Measurements from ENCODE around the gene GMCL2. TPM values are rescaled to one million over a fixed set of nuclear protein-coding genes. Genes with fewer than 3 reads are reported as not detected.

The GMCL2 gene
- total and polyA plus RNA-seq, 12 donors, result not detected

DNA sequence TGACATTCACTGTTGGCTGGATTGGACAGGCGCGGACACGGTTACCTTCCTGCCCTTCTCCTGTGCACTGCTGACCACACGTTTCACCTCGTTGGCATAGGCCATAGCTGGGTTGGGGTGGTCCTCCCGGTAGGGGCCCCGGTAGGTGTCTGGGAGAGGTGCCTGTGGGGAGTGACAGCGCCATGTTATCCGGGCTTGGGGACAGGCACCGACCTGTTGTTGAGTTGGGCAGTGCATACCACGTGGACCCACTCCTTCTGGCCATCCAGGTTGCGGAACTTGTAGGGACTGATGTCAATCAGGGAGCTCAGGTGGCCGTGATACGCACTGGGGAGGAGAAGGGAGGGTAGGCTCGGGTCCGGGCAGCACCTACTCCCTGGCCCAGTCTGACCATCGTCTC, 37.2 kb upstream of the GMCL2 start:
- Histone ChIP-seq H3K36me3 (replicated peaks in 1 of 2) (peaks cover 0 to 18% of the 10 kb centered on the region in 2 donors), H3K27me3 (no peaks in the 10 kb centered on the region), H3K4me3 (no peak overlapping the region), H3K9me3 (replicated peaks in 1 of 3) (no peaks in the 10 kb centered on the region), H3K4me1 (replicated peaks in 1 of 2) (no peaks in the 10 kb centered on the region), H3K27ac (no peak overlapping the region)
- no peak for TF ChIP-seq POLR2A (IDR thresholded peaks at IDR 0.05)
- TF ChIP-seq, protein P1, sequence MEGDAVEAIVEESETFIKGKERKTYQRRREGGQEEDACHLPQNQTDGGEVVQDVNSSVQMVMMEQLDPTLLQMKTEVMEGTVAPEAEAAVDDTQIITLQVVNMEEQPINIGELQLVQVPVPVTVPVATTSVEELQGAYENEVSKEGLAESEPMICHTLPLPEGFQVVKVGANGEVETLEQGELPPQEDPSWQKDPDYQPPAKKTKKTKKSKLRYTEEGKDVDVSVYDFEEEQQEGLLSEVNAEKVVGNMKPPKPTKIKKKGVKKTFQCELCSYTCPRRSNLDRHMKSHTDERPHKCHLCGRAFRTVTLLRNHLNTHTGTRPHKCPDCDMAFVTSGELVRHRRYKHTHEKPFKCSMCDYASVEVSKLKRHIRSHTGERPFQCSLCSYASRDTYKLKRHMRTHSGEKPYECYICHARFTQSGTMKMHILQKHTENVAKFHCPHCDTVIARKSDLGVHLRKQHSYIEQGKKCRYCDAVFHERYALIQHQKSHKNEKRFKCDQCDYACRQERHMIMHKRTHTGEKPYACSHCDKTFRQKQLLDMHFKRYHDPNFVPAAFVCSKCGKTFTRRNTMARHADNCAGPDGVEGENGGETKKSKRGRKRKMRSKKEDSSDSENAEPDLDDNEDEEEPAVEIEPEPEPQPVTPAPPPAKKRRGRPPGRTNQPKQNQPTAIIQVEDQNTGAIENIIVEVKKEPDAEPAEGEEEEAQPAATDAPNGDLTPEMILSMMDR (IDR thresholded peaks at IDR 0.05), result no peak
- no peak for DNase-seq
- intact Hi-C loops (cut with DNase I), result no loop called here
- 91 to 97% (median 94%) methylated on average over 10 to 17 of the region's 17 CpGs for WGBS, 4 donors

DNA sequence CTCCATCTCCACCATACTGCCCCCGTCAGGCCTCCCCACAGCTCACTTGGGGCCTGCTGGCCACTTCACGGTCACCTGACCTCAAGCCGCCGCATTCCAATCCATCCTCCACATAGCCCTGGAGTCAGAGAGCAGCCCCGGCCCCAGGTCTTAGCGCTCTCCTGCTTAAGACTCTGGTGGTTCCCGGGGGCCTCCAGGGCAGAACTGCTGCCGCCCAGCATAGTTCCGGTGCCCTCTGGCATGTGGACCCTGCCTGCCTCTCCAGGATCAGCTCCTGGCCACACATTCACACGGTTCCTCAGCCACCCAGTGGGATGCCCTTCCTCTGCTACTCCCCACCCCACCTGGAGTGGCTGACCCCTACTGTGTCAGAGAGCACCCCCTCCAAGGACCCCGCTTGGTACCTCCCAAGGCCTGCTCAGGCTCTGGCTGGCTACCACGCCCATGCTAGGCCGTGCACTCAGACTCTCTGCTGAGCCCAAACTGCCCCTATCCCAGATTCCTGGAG, 36.7 kb upstream of the GMCL2 start:
- Histone ChIP-seq H3K9me3 (replicated peaks in 1 of 3) (no peaks in the 10 kb centered on the region), H3K4me1 (replicated peaks in 1 of 2) (no peaks in the 10 kb centered on the region), H3K27ac (no peak overlapping the region), H3K27me3 (no peaks in the 10 kb centered on the region), H3K36me3 (replicated peaks in 1 of 2) (peaks cover 0 to 13% of the 10 kb centered on the region in 2 donors), H3K4me3 (no peak overlapping the region)
- intact Hi-C loops (cut with DNase I), result no loop called here
- DNase-seq, result no peak
- TF ChIP-seq, protein P1 (IDR thresholded peaks at IDR 0.05), result no peak
- no peak for TF ChIP-seq POLR2A (IDR thresholded peaks at IDR 0.05)
- 64 to 84% (median 70%) methylated on average over 7 to 13 of the region's 13 CpGs for WGBS, 4 donors

DNA sequence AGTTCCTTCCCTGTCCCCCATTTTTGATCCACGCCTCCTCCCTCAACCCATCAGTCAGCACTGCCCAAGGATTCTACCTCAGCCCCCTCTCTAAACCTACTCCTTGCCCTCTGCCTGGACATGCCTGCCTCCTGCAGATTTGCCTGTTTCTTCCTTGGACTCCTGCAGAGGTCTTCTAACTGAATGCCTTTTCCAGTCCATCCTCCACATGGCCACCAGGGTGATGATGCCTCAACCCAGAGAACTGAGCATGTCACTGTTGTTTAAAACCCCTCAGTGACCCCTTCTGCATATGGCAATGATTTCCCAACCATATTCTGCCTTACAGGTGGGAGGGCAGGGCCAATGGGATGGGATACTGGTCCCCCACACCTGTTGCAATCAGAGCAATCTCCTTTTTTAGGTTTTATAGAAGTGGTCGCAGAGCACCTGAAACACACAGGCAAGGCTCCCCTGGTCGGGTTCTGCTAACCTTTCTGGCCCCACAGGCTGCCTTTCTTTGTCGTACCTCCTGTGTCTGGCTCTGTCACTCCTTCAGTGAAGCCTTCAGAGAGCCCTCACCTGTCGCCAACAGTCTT, 36.1 kb upstream of the GMCL2 start:
- H3K36me3 ChIP-seq (replicated peaks in 1 of 2), result peaks cover 0 to 7% of the 10 kb centered on the region in 2 donors

DNA sequence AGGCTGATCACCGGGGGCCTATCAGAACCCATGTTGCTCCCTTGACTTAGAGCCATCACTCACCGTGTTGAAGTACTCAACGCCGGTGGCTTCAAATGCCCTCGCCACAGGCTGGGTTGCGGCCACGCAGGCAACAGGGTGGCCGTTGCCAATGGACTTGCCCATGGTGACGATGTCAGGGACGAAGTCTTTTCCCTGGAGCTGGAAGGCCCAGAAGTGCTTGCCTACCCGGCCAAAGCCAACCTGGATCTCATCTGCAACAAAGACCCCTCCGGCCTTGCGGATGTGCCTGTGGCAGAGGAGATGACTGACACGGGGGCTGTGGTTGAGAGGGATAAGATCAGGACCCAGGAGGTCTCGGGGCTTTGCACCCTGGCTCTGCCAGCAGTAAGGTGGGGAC, 35.1 kb upstream of the GMCL2 start:
- H3K27ac ChIP-seq, result no peak overlapping the region
- no peaks in the 10 kb centered on the region for H3K4me1 ChIP-seq (replicated peaks in 1 of 2)
- H3K4me3 ChIP-seq, result no peak overlapping the region
- TF ChIP-seq POLR2A (IDR thresholded peaks at IDR 0.05), result no peak
- TF ChIP-seq, protein P1 (IDR thresholded peaks at IDR 0.05), result no peak
- no peaks in the 10 kb centered on the region for H3K9me3 ChIP-seq (replicated peaks in 1 of 3)
- no peaks in the 10 kb centered on the region for H3K36me3 ChIP-seq (replicated peaks in 1 of 2)
- H3K27me3 ChIP-seq, result no peaks in the 10 kb centered on the region
- intact Hi-C loops (cut with DNase I), result no loop called here
- 96 to 97% (median 97%) methylated on average over 11 to 15 of the region's 15 CpGs for WGBS, 4 donors
- DNase-seq, result no peak

More for the DNA sequence above, 36.1 kb upstream of the GMCL2 start:
- Histone ChIP-seq H3K27ac (no peak overlapping the region), H3K27me3 (no peaks in the 10 kb centered on the region), H3K9me3 (replicated peaks in 1 of 3) (no peaks in the 10 kb centered on the region), H3K4me3 (no peak overlapping the region), H3K4me1 (replicated peaks in 1 of 2) (no peaks in the 10 kb centered on the region)
- DNase-seq, result no peak
- 79 to 95% (median 90%) methylated on average over 5 of the region's 5 CpGs for WGBS, 4 donors
- TF ChIP-seq, protein P1 (IDR thresholded peaks at IDR 0.05), result no peak
- no peak for TF ChIP-seq POLR2A (IDR thresholded peaks at IDR 0.05)
- intact Hi-C loops (cut with DNase I), result no loop called here
